Measurements from ENCODE around the gene STK11IP. TPM values are rescaled to one million over a fixed set of nuclear protein-coding genes. Genes with fewer than 3 reads are reported as not detected.
A peak's percentile ranks its signal among the peaks of the same experiment; 100 is the strongest.

The STK11IP gene
- total RNA-seq, 1 experiment from 2014 or later = 17.1 TPM

DNA sequence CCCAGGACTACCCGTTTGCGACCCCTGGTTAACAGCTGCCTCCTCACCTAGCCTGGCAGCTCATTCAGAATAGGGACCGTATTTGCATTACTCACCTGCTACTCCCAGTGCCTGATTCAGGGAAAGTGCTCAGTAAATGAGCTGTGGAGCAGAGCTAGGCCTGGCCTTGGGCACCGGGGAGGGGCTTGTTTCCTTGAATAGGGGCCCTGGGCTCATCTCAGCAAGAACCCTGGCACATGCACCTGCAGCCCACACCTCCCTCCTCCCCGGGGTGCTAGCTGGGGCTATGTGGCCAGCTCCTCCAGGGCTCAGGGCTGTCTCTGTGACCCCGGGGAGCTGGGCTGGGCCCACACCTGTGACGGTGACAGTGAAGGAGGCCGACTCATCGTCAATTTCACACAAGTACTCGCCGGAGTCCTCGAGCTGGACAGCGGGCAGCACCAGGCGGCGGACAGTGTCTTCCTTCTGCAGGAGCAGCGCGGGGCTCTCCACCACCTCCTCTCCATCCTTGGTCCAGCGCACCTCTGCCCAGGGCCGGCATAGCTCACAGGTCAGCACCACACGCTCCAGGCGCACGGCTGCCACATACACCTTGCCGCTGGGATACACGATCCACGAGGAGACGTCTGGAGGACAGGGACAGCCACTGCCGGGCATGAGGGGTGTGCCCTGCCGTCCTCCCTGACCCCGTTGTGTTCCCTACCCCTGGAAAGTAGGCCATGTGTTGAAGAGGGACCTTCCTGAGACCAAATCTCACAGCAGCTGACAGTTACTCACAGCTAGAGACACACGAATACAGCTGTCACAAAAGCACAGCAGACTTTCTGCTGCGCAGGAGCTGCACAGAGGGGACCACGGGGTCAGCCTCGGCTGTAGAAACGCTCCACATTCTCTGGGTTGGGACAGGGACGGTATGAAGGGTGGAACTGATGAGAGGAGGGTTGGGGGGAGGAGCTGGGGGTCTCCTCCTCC, 35.3 kb upstream of the STK11IP start:
- DNase-seq (ENCODE audit: low read depth) = no peak

DNA sequence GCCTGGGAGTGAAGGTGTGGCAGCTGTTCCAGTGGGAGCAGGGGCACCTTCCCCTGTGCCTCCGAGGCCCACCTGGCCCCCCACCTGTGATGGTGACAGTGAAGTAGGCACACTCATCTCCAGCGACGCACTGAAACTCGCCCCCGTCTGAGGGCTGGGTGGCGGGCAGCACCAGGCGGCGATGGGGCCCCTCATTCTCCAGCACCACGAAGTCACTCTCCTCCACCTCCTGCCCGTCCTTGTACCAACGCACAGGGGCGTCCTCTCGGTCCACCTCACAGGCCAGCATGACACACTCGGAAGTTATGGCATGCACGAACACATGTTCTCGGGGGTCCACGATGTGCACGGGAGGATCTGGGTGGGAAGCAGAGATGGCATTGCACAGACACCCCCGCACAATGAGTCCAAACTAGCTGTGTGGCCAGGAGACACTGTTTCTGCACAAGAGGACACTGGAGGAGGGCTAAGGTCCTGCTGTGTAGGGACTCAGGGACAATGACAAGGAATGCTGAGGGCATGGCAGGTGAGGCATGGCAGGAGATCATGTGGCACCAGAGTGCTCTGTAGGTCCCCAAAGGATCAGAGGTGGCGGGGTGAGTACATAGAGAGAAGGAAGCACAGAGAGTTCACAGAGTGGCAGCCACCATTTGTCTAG, 34.3 kb upstream of the STK11IP start:
- DNase-seq (ENCODE audit: low read depth) = no peak

DNA sequence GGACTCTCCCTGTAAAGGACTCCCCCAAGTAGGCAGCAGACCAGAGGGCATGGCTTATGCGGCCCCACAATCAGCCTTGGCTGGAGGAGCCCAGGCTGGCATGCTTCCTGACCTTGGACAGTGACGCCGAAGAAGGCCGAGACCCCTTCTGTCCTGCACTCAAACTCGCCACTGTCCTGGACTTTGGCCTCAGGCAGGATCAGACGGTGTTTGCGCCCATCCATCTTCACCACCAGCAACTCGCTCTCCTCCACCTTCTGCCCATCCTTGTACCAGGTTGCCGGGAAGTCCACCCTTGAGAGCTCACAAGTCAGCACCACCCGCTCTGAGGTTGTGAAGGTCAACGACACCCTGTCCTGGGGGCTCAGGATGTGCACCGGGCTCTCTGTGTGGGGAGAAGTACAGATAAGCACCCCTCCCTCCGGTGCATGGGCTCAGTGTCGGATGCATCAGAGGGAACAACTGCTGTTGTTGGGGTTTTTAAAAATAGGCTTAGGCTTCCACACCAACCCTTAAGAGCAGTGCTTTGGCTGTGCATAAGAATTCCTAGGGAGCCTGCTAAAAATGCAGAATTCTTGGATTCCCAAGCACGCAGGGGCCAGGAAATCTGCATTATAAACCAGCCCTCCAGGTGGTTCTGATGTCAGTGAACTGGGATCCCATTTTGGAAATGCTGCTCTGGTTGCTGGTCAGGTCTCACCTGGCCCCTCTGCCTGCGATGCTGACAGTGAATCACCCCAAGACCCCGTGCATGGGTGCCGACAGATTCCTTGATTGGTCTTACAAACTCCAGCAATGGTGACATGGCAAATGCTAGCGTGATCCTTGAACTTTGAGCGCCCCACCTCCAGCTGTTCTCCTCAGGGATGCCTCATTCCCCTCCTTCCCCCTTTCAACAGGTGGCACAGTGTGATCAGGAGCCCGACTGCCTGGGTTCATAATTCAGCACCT, 32.3 kb upstream of the STK11IP start:
- DNase-seq (ENCODE audit: low read depth) = no peak

DNA sequence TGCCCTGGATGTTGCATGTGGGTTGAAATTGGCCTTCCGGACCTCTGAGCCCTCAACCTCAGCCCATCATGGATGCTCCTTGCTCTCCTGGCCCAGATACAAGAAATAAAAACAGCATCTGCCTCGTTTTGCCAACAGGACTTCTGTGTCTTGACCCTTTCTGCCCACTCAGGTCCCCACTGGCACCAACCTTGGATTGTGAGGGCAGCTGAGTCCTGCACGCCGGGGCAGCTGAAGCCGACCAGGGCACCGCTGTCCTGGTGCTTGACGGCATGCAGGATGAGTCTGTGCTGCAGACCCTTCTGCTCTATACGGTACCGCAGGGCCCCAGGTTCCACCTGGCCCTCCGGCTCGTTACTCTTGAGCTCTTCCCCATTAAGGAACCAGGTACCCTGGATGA, 31.0 kb upstream of the STK11IP start:
- DNase-seq (ENCODE audit: low read depth) = no peak

DNA sequence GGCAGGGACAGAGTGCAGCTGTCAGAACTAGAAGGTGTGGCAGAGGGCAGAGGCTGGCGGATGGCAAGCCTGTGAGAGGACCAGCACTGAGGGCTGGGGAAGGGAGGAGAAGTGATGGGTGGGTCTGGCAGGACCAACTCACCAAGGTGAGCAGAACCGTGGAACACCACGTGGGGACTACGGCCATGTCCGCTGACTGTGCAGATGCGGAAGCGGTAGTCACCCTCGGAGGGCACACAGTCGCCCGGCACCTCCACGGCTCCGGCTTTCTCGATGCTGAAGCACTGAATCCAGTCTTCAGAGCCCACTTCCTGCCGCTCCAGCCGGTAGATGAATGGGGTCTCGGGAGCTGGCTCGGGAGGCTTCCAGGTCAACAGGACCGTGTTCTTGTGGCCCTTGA, 30.5 kb upstream of the STK11IP start:
- DNase-seq (ENCODE audit: low read depth) = no peak

DNA sequence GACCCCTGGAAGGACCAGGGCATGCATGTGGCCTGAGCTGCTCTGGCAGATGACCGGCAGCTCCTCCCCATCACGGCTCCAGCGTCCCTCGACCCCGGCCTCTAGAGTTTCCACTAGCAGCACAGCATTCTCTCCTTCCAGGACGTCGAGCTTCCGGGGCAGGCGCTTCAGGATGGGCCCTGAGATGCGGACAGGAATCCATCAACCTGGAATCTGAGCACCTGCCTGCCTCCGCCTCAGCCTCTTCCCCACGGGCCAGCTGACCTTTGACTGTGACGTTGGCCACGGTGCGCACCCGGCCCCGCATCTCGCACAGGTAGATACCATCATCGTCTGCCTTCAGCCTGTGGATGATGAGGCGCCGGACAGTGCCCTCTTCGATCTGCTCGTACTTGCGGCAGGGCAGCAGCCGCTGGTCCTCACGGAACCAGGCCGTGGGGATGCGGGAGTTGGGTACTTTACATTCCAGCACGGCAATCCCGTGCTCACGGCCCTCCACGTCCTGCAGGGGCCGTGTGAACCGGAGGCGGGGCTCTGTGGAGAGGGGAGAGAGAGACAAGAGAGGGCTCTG, 29.8 kb upstream of the STK11IP start:
- DNase-seq (ENCODE audit: low read depth) = no peak

DNA sequence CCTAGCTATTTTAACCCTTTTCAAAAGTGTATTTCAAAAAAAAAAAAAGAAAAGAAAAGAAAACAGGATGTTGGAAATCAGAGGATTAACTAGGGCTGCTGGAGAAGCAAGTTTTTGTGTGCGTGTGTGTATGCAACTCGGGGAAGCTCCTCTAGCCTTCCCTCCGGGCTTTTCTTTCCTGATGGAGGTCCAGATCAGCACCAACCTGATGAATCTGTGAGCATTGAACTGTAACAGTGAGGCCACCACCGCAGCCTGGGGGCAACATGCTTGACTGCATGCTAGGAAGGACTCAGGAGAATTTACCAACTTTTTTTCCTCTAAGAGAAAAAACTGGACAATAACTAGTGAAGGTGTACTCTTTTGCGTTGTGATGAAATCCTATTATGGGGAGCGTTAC, 28.6 kb upstream of the STK11IP start:
- no peak for DNase-seq (ENCODE audit: low read depth)

DNA sequence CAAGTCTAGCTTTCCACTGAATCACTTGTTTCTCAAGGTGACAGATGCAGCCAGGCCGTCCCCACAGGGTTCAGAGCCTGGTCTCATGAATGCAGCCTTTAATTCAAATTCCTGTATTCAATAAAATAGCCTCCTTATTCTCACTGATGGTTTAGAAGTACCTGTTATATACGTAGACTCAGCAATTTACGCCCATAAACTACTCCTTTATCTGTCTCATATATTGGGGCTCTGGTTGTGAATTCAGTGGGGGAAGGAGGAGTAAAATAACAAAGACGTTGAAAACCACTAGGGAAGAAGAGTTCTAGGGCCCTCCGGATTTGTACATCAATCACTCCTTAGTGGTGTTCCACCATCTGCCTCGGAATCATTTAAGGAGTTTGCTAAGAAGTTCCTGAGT, 28.0 kb upstream of the STK11IP start:
- no peak for DNase-seq (ENCODE audit: low read depth)

DNA sequence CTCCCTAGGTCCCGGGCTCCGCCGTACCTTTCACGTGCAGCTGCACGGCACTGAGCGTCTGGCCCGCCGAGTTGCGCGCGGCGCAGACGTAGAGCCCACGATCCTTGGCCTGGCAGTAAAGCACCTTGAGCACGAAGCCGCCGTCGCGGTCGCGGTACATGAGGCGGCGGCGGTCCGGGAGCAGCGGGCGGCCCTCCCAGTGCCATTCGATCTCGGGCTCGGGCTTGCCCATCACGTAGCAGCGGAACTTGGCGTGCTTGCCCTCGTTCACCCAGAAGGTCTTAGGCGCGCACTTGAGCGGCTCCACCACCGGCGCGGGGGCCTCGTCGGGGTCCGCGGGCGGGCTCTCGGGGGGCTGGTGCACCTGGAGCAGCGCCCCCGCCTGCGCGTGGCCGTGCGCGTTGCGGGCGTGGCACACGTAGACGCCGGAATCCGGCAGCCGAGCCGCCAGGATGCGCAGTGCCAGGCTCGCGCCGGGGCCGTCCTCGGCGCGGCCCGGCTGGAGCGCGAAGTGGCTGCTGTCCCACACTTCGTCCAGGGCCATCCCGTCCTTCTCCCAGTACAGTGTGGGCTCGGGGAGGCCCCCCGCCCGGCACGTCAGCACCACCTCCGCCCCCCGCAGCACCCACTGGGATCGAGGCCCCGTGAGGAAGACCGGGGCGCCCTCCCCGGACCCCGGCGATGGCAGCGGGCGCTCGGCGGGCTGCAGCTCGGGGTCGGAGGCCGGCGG, 27.3 kb upstream of the STK11IP start:
- no peak for DNase-seq (ENCODE audit: low read depth)

DNA sequence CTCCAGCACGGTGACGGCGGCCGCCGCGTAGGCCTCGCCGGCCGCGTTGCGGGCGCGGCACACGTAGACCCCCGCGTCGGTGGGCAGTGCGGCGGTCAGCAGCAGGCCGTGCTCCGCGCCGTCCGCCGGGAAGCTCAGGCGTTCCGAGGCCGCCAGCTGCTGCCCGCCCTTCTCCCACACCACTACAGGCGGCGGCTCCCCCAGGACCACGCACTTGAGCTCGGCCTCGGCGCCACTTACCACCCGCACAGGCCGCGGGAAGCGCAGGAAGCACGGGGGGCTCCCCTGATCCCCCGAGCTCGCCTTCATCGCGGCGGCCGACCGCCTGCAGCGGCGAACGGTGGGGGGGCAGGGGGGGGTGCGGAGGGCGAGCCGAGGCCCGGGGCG, 26.7 kb upstream of the STK11IP start:
- no peak for DNase-seq (ENCODE audit: low read depth)

DNA sequence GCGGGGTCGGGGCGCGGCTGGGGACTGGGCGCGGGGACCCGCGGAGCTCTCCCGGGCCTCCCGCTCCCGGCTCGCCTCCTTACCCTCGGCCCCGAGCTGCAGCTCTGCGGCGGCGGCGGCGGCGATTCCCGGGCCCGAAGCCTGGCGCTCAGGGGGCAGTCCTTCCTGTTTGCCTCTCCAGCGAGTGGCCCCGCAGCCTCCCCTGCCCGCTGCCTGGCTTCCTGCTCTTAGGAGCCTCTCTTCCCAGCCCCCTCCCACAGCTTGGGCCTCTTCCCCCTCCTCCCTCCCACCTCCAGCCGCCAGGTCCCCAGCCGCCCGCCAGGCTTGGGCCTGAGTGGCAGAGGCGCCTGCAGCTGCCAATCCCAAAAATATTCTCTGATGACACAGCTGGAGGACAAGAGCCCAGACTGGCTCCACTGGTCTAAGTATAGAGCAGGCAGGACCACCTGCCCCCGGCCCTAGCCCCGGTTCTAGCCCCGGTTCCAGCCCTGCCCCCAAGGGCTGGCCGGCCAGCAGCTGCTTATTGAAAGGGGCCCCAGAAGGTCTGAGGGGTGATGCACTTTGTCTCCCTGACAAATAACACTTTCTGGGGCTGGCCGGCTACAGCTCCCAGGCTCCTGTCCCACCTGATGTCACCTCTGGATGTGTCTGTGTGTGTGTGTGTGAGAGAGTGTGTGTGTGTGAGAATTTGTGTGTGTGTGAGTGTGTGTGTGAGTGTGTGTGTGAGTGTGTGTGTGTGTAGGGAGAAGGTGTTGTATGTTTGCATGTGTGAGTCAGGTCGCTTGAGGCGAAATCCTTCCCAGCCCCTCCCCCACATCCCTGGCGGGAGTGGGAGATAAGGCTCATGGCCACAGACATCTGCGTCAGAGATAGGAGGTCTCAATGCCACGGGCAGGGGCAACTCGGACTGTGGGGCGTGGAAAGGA, 26.1 kb upstream of the STK11IP start, which contains the start of gene OBSL1:
Gene OBSL1, minus strand, starts transcription at position 229 of the 926 bp plus-strand sequence. CDS start 307 bp downstream, outside the sequence.
- DNase-seq (ENCODE audit: low read depth) = peak; percentile 66

DNA sequence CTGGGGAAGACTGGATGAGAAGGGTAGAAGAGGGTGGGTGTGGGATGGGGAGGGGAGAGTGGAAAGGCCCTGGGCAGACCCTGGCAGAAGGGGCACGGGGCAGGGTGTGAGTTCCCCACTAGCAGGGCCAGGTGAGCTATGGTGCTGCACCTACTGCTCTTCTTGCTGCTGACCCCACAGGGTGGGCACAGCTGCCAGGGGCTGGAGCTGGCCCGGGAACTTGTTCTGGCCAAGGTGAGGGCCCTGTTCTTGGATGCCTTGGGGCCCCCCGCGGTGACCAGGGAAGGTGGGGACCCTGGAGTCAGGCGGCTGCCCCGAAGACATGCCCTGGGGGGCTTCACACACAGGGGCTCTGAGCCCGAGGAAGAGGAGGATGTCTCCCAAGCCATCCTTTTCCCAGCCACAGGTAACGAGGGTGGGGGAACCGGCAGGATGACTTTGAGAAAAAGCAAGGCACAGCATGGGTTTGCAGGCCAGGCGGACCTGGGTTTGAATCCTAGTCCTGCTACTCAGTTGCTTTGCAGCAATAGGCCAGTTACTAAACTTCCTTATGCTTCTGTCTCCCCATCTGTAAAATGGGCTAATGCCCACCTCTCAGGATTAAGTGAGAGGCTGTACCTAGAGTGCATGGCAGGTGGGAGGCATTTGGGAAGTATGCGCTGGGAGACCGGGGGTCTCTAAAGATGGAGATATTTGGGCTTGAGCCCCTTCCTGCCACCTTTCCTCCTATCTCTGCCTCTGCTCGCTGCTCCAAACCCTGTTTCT, 25.2 kb upstream of the STK11IP start, which contains the start of gene INHA:
Gene INHA, plus strand, starts transcription at position 74 of the 765 bp plus-strand sequence. Its CDS starts 65 bp downstream, at position 139.
- DNase-seq (ENCODE audit: low read depth) = no peak

DNA sequence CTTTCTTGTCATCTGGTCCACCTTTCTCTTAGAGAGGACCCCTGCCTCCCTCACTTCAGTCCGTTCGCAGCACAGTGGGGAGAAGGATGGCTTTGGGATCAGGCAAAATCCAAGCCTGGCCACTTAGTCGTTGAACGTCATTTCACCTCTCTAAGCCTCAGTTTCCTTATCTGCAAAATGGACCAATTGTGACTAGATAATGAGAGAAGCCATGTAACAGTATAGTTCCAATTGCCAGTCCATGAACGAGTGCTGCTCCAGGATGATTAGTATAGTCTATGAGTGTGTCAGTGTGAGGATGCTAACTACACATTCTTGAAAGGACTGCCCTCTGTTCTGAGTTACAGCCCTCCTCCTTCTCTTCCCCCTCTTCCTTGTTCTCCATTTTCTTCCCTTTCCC, 24.5 kb upstream of the STK11IP start:
- no peak for DNase-seq (ENCODE audit: low read depth)

DNA sequence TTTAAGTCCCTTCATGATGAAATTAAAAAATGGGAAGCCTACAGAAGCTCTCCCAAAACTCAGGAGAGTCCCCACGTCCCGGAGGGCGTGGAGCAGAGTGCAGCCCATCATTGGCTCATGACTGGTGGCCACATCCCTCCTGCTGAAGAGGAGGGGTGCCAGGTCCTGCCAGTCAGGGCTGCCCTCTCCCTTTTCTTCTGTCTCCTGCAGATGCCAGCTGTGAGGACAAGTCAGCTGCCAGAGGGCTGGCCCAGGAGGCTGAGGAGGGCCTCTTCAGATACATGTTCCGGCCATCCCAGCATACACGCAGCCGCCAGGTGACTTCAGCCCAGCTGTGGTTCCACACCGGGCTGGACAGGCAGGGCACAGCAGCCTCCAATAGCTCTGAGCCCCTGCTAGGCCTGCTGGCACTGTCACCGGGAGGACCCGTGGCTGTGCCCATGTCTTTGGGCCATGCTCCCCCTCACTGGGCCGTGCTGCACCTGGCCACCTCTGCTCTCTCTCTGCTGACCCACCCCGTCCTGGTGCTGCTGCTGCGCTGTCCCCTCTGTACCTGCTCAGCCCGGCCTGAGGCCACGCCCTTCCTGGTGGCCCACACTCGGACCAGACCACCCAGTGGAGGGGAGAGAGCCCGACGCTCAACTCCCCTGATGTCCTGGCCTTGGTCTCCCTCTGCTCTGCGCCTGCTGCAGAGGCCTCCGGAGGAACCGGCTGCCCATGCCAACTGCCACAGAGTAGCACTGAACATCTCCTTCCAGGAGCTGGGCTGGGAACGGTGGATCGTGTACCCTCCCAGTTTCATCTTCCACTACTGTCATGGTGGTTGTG, 23.0 kb upstream of the STK11IP start:
- DNase-seq (ENCODE audit: low read depth) = no peak

DNA sequence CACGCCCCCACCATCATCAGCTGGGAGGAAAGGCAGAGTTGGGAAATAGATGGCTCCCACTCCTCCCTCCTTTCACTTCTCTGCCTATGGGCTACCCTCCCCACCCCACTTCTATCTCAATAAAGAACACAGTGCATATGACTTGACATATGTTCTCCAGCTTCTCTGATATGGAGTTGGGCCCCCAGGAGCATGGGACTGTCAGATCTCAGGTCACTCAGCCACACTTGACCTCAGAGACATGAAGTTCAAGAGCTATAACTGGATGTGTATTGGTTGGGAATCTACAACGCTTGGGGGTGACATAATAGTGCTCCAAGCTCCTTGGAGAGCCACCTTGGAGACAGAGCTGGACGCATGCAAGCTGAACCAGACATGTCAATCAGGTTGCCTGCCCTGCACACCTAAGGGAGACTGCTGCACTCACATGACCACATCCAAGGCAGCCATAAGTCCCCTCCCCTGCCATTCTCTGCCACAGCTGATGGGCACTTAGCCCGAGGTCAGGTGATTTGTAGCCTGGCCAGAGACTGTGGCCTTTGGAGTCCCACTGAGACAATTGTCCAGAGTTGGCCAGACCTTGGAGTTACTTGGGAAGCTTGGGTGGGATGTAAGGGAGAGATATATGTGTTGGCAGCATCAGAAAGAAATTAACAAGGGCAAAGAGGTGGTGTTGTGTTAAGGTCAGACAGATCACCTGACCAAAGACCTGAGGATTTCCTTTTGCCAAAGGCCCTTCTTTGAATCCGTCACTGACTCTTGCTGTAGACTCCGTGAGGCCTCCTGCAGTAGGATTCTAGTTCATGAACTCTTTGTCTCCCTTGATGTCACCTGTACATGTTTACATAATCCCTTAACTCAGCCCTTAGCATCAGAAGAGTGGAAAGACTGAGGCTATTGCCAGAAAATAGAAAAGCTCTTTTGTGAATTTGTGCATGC, 21.8 kb upstream of the STK11IP start:
- no peak for DNase-seq (ENCODE audit: low read depth)

Measured in HT1080 (cell line).